GM12878 (cell line): ENCODE data around the gene TGFBI.

Source experiments
- EP300 ChIP-seq, 2 experiments: fragments of 150-350 bp in 1 of 2; IDR thresholded peaks; 2 replicates each; pipeline ENCODE4 v1.6.1; 2011 to 2012; ENCODE audit warnings: low read depth in 2 of 2, low read length in 2 of 2, borderline replicate concordance in 1 of 2, improper control_type of control experiment in 1 of 2, inconsistent platforms in 1 of 2; ENCODE audit not compliant: control insufficient read depth in 1 of 2
- FOXM1 ChIP-seq: IDR thresholded peaks from 2 replicates; pipeline ENCODE4 v1.6.1; 2012; ENCODE audit warnings: low read depth, mild to moderate bottlenecking, inconsistent platforms, low read length, moderate library complexity
- JUNB ChIP-seq: IDR thresholded peaks from 2 replicates; pipeline ENCODE4 v1.6.1; 2016; ENCODE audit warnings: antibody characterized with exemption, mild to moderate bottlenecking
- POLR2A ChIP-seq: IDR thresholded peaks from 2 replicates; pipeline ENCODE4 v1.6.1; 2011; ENCODE audit warnings: low read depth, mild to moderate bottlenecking, low read length
- SIN3A ChIP-seq: IDR thresholded peaks from 2 replicates; pipeline ENCODE4 v1.6.1; 2012; ENCODE audit warnings: low read depth, low read length, improper control_type of control experiment
- TARDBP ChIP-seq: IDR thresholded peaks from 2 replicates; pipeline ENCODE4 v1.6.1; 2016; ENCODE audit warnings: borderline replicate concordance
- ZNF384 ChIP-seq: IDR thresholded peaks from 2 replicates; pipeline ENCODE4 v1.6.1; 2012; ENCODE audit warnings: low read depth, mild to moderate bottlenecking, low read length, improper control_type of control experiment, borderline replicate concordance
- TF ChIP-seq, protein P1 (sequence below), 3 experiments: IDR thresholded peaks in 2 of 3; conservative IDR thresholded peaks in 1 of 3; 2 replicates each; pipeline ENCODE4 v1.5.1; 2011; ENCODE audit warnings: low read depth in 3 of 3, low read length in 3 of 3, mild to moderate bottlenecking in 3 of 3, control low read depth in 2 of 3, moderate library complexity in 2 of 3, inconsistent platforms in 1 of 3, mixed read lengths in 1 of 3; ENCODE audit not compliant: control insufficient read depth in 2 of 3, insufficient read depth in 1 of 3; ENCODE audit errors: extremely low read depth in 1 of 3

DNA sequence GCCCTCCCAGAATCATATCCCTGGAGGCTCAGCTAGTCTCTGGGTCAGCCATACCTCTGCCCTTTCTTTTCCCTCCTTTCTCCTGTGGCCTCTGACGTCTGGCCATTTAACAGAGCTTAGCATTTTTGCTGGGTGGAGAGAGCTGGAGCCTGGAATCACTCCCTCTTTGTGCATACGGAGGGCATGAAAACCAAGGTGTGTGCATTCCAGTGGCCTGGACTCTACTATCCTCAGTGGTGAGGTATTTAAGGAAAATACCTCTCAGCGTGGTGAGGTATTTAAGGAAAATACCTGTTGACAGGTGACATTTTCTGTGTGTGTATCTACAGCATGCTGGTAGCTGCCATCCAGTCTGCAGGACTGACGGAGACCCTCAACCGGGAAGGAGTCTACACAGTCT, 27.5 kb downstream of the TGFBI start:
- TF ChIP-seq TARDBP: no peak
- TF ChIP-seq SIN3A: no peak
- TF ChIP-seq, protein P1, sequence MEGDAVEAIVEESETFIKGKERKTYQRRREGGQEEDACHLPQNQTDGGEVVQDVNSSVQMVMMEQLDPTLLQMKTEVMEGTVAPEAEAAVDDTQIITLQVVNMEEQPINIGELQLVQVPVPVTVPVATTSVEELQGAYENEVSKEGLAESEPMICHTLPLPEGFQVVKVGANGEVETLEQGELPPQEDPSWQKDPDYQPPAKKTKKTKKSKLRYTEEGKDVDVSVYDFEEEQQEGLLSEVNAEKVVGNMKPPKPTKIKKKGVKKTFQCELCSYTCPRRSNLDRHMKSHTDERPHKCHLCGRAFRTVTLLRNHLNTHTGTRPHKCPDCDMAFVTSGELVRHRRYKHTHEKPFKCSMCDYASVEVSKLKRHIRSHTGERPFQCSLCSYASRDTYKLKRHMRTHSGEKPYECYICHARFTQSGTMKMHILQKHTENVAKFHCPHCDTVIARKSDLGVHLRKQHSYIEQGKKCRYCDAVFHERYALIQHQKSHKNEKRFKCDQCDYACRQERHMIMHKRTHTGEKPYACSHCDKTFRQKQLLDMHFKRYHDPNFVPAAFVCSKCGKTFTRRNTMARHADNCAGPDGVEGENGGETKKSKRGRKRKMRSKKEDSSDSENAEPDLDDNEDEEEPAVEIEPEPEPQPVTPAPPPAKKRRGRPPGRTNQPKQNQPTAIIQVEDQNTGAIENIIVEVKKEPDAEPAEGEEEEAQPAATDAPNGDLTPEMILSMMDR (IDR thresholded peaks at IDR 0.05 in 2 of 3, conservative IDR thresholded peaks at IDR 0.05 in 1 of 3; ENCODE audit: control insufficient read depth in 2 of 3, extremely low read depth in 1 of 3, insufficient read depth in 1 of 3, low read depth in 3 of 3, low read length in 3 of 3): no peak
- no peak for TF ChIP-seq POLR2A
- TF ChIP-seq ZNF384: no peak
- TF ChIP-seq EP300 (IDR thresholded peaks at IDR 0.05; ENCODE audit: borderline replicate concordance in 1 of 2, control insufficient read depth in 1 of 2, low read depth in 2 of 2, low read length in 2 of 2): no peak
- TF ChIP-seq FOXM1: no peak
- no peak for TF ChIP-seq JUNB
